Upper lobe of right lung (tissue), 1 donor: Measurements from ENCODE around the gene DHX38. TPM values are rescaled to one million over a fixed set of nuclear protein-coding genes. Genes with fewer than 3 reads are reported as not detected.

ENCODE experiments used
- ATAC-seq: fragments of 200-7000 bp; cut with Tn5 transposase; one replicate; pipeline ENCODE4 v1.9.1; 2020; ENCODE audit warnings: mild to moderate bottlenecking, moderate library complexity
- DNase-seq: peaks from one replicate; pipeline ENCODE4 v3.0.0-alpha.2; 2020
- H3K27ac ChIP-seq: fragments of 200-600 bp; one replicate; pipeline ENCODE4 v1.8.0; 2022
- H3K27me3 ChIP-seq: fragments of 200-600 bp; one replicate; pipeline ENCODE4 v1.8.0; 2022; ENCODE audit warnings: mild to moderate bottlenecking
- H3K36me3 ChIP-seq: fragments of 200-600 bp; one replicate; pipeline ENCODE4 v1.8.0; 2022
- H3K4me1 ChIP-seq: fragments of 200-600 bp; one replicate; pipeline ENCODE4 v1.8.0; 2022
- H3K4me3 ChIP-seq: fragments of 200-600 bp; one replicate; pipeline ENCODE4 v1.8.0; 2022; ENCODE audit warnings: mild to moderate bottlenecking
- H3K9me3 ChIP-seq: fragments of 200-600 bp; one replicate; pipeline ENCODE4 v1.8.0; 2022
- CTCF ChIP-seq: fragments of 200-600 bp; IDR thresholded peaks from one replicate; pipeline ENCODE4 v1.8.0; 2022; ENCODE audit warnings: antibody characterized with exemption
- intact Hi-C: fragments of 100-400 bp; cut with DNase I; formaldehyde crosslinking; loops from one replicate; pipeline ENCODE4 v1.11.0; 2022
- total RNA-seq: library from RNA; stranded (reverse); fragmentation: NEBNext Ultra II Directional; extraction: Animal tissue kit (Norgen Biotek cat#: 25700); gene quantifications from one replicate; pipeline ENCODE4 v1.2.1, GENCODE V29; 2021
- donor health status: DM: no; HTN: yes; CAD: no; lungs with severe emphysema.

DHX38 gene
- total RNA-seq, 1 donor from 2014 or later: 53.5 TPM

GRCh38 chr16:72122308-72122707, 28.7 kb downstream of the DHX38 start:
- no peaks in the 10 kb centered on the region for H3K36me3 ChIP-seq
- no peak overlapping the region for H3K27ac ChIP-seq
- H3K9me3 ChIP-seq: no peaks in the 10 kb centered on the region
- ATAC-seq (no peak), DNase-seq (no peak)
- no peak overlapping the region for H3K4me3 ChIP-seq
- no peak for TF ChIP-seq CTCF
- intact Hi-C loops: no loop called here
- H3K27me3 ChIP-seq: no peaks in the 10 kb centered on the region
- H3K4me1 ChIP-seq: no peaks in the 10 kb centered on the region

- Histone ChIP-seq H3K4me1 (no peaks in the 10 kb centered on the region), H3K27ac (no peak overlapping the region), H3K27me3 (no peaks in the 10 kb centered on the region), H3K9me3 (no peaks in the 10 kb centered on the region), H3K4me3 (no peak overlapping the region), H3K36me3 (no peaks in the 10 kb centered on the region)
- no peak for ATAC-seq
- intact Hi-C loops: no loop called here
- DNase-seq: peak; percentile 34
- no peak for TF ChIP-seq CTCF
These were observed 29.3 kb downstream of the DHX38 start for GRCh38 chr16:72122916-72123315.

GRCh38 chr16:72123426-72123825, 29.8 kb downstream of the DHX38 start:
- Histone ChIP-seq H3K36me3 (no peaks in the 10 kb centered on the region), H3K9me3 (no peaks in the 10 kb centered on the region), H3K27me3 (no peaks in the 10 kb centered on the region), H3K4me3 (no peak overlapping the region), H3K4me1 (no peaks in the 10 kb centered on the region), H3K27ac (no peak overlapping the region)
- DNase-seq (peak; percentile 42), ATAC-seq (no peak)
- intact Hi-C loops: no loop called here
- TF ChIP-seq CTCF: no peak

- no peak for TF ChIP-seq CTCF
- DNase-seq (peak; percentile 12), ATAC-seq (no peak)
- Histone ChIP-seq H3K27me3 (no peaks in the 10 kb centered on the region), H3K9me3 (no peaks in the 10 kb centered on the region), H3K4me1 (no peaks in the 10 kb centered on the region), H3K4me3 (no peak overlapping the region), H3K27ac (no peak overlapping the region), H3K36me3 (no peaks in the 10 kb centered on the region)
- intact Hi-C loops: no loop called here
These were observed 30.5 kb downstream of the DHX38 start for GRCh38 chr16:72124148-72124547.

- H3K9me3 ChIP-seq: no peaks in the 10 kb centered on the region
- DNase-seq (peak; percentile 84), ATAC-seq (peak; percentile 93)
- H3K27me3 ChIP-seq: no peaks in the 10 kb centered on the region
- no peak overlapping the region for H3K27ac ChIP-seq
- H3K4me1 ChIP-seq: no peaks in the 10 kb centered on the region
- TF ChIP-seq CTCF: peak; percentile 79
- H3K36me3 ChIP-seq: no peaks in the 10 kb centered on the region
- intact Hi-C loops: no loop called here
- H3K4me3 ChIP-seq: no peak overlapping the region
These were observed 31.4 kb downstream of the DHX38 start for GRCh38 chr16:72124761-72125634.
